Spinal cord (tissue), 10 donors: Measurements from ENCODE around the gene SERP2. TPM values are rescaled to one million over a fixed set of nuclear protein-coding genes. Genes with fewer than 3 reads are reported as not detected.
"Not testable (repeated sequence)": the region's sequence is repeated elsewhere in the genome, so short reads cannot be mapped to it uniquely, and the experiment has no call there.

Source experiments
- DNase-seq, 6 donors: peaks; one replicate each; pipeline versions ENCODE4 v3.0.0 to v3.0.0-alpha.2; 2013 to 2015; ENCODE audit warnings: low spot score in 6 of 6, low read depth in 4 of 6
- H3K27ac ChIP-seq: one replicate; pipeline ENCODE4 v1.5.1; 2013; ENCODE audit warnings: low read depth, low read length, control low read depth
- H3K27me3 ChIP-seq: one replicate; pipeline ENCODE4 v1.6.1; 2013; ENCODE audit warnings: low read length; ENCODE audit not compliant: control insufficient read depth, insufficient read depth
- H3K36me3 ChIP-seq: one replicate; pipeline ENCODE4 v1.6.1; 2013; ENCODE audit warnings: low read length; ENCODE audit not compliant: control insufficient read depth, insufficient read depth
- H3K4me1 ChIP-seq: one replicate; pipeline ENCODE4 v1.6.1; 2013; ENCODE audit warnings: low read length; ENCODE audit not compliant: control insufficient read depth, insufficient read depth
- H3K4me3 ChIP-seq: one replicate; pipeline ENCODE4 v1.5.1; 2013; ENCODE audit warnings: low read depth, low read length, control low read depth
- H3K9me3 ChIP-seq: one replicate; pipeline ENCODE4 v1.6.1; 2013; ENCODE audit warnings: low read length; ENCODE audit not compliant: control insufficient read depth, insufficient read depth
- WGBS: methylation state at CpG from one replicate; pipeline ENCODE4 v1.1.5; 2013; ENCODE audit warnings: missing lambda C conversion rate; ENCODE audit not compliant: insufficient coverage; 5-methylcytosine and 5-hydroxymethylcytosine counted together
- long read RNA-seq, 4 donors: transcript quantifications; one replicate each; lab custom pipeline, GENCODE V29; 2026
- polyA plus RNA-seq, 2 donors: library from polyadenylated mRNA; unstranded; fragments of 120-200 nt; gene quantifications; one replicate each; pipeline ENCODE4 v1.2.1, GENCODE V29; 2013; ENCODE audit not compliant: insufficient read length in 2 of 2
- total RNA-seq, 2 donors: library from RNA; depleted of rRNA in 1 of 2; stranded (reverse); fragments of 120-200 nt in 1 of 2; fragments of >200 nt in 1 of 2; gene quantifications; one replicate each; pipeline versions ENCODE4 v1.2.3 to v1.2.4, GENCODE V29; 2013 to 2014
- donor health status: healthy.

Gene SERP2
- total RNA-seq: 10 to 100 TPM; 24.9 to 27.2 TPM
- 10 to 100 TPM; 49.0 to 49.9 TPM for polyA plus RNA-seq
- long read RNA-seq, donor 1, transcript SERP2-201 (3 exons, 784 nt): major isoform, 39 of 58 reads
- long read RNA-seq, donor 1, partial matches to known transcripts: 11 of 58 reads
- long read RNA-seq, donor 1, other reads (novel, unspliced or antisense): 7 of 58 reads
- long read RNA-seq, donor 2, transcript SERP2-201 (3 exons, 784 nt): major isoform, 13 of 14 reads
- long read RNA-seq, donor 2, partial matches to known transcripts: 0 of 14 reads
- long read RNA-seq, donor 2, other reads (novel, unspliced or antisense): 0 of 14 reads
- long read RNA-seq, donor 3, transcript SERP2-201 (3 exons, 784 nt): major isoform, 17 of 18 reads
- long read RNA-seq, donor 3, partial matches to known transcripts: 0 of 18 reads
- long read RNA-seq, donor 3, other reads (novel, unspliced or antisense): 0 of 18 reads
- long read RNA-seq, donor 4, transcript SERP2-203 (4 exons, 962 nt): major isoform, 6 of 8 reads
- long read RNA-seq, donor 4, partial matches to known transcripts: 0 of 8 reads
- long read RNA-seq, donor 4, other reads (novel, unspliced or antisense): 0 of 8 reads

DNA sequence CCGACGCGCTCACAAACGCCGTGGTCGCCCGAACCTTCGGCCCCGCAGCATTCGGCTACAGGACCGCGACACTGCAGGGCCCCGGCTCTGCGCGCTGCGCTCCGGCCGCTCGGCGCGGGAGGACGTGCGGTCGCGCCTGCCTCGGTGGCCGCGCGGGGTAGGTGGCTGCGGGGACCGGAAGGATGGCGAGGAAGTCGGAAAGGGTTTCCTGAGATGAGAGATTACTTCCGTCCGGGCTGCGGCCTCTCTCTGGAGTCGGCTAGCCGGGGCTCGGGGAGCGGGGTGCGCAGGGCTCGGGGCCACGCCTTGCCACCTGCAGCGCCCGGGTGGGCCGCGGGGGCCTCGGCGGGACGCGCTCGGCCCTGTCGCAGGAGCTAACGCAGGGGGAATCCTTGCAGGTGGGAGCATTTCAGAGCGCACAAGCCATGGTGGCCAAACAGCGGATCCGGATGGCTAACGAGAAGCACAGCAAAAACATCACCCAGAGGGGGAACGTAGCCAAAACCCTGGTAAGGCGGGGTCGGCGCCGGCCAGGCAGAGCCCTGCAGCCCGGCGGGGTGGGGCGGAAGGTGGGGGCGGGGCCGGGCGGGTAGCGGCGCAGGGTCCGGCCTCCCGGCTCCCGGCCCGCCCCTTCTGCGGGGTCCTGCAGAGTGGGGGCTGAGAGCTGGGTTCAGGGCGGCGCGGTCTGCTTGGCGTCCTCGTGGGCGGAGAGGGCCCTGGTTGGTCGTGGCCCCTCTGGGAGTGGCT is at the start of gene SERP2:
Gene SERP2, plus strand, starts transcription at position 224 of the 747 bp plus-strand sequence. Its CDS starts 202 bp downstream, at position 426.
- Histone ChIP-seq H3K4me3 (peak within 1 kb of the TSS; percentile 58), H3K9me3 (no peaks in the 10 kb centered on the region), H3K4me1 (peaks cover 12% of the 10 kb centered on the region), H3K27me3 (no peaks in the 10 kb centered on the region), H3K27ac (peak within 1 kb of the TSS; percentile 40), H3K36me3 (no peaks in the 10 kb centered on the region)
- DNase-seq: peak in 2 of 6 donors; percentile 82 to 85
- under 1% methylated on average over 76 of the region's 83 CpGs for WGBS

- Histone ChIP-seq H3K9me3 (no peaks in the 10 kb centered on the region), H3K27ac (no peak overlapping the region), H3K4me1 (peaks cover 2% of the 10 kb centered on the region), H3K4me3 (no peak overlapping the region), H3K36me3 (no peaks in the 10 kb centered on the region), H3K27me3 (no peaks in the 10 kb centered on the region)
- WGBS: 91% methylated on average over 2 of the region's 2 CpGs
- DNase-seq: no peak
Observed at GRCh38 chr13:44326961-44327360, 46.7 kb upstream of the SERP2 start.

DNA sequence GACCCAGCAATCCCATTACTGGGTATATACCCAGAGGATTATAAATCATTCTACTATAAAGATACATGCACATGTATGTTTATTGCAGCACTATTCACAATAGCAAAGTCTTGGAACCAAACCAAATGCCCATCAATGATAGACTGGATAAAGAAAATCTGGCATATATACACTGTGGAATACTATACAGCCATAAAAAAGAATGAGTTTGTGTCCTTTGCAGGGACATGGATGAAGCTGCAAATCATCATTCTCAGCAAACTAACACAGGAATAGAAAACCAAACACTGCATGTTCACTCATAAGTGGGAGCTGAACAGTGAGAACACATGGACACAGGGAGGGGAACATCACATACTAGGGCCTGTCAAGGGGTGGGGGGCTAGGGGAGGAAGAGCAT is 44.6 kb upstream of the SERP2 start:
- H3K36me3 ChIP-seq, H3K27ac ChIP-seq, DNase-seq, H3K27me3 ChIP-seq, H3K4me3 ChIP-seq, H3K9me3 ChIP-seq: not testable (repeated sequence)
- peaks cover 10% of the 10 kb centered on the region for H3K4me1 ChIP-seq

GRCh38 chr13:44329909-44330545 is 43.6 kb upstream of the SERP2 start:
- Histone ChIP-seq H3K4me3 (no peak overlapping the region), H3K9me3 (no peaks in the 10 kb centered on the region), H3K27me3 (no peaks in the 10 kb centered on the region), H3K36me3 (no peaks in the 10 kb centered on the region), H3K27ac (no peak overlapping the region), H3K4me1 (peaks cover 10% of the 10 kb centered on the region)
- DNase-seq: no peak
- 95% methylated on average over 10 of the region's 10 CpGs for WGBS

- Histone ChIP-seq H3K4me3 (no peak overlapping the region), H3K27me3 (no peaks in the 10 kb centered on the region), H3K36me3 (no peaks in the 10 kb centered on the region), H3K9me3 (no peaks in the 10 kb centered on the region), H3K4me1 (peaks cover 10% of the 10 kb centered on the region), H3K27ac (peak overlapping the region; percentile 59)
- WGBS: no CpG with 5 or more reads among the region's 4 CpGs
- no peak for DNase-seq
Observed at GRCh38 chr13:44331446-44331845, 42.2 kb upstream of the SERP2 start.

GRCh38 chr13:44331912-44332851 is 41.4 kb upstream of the SERP2 start:
- H3K27me3 ChIP-seq: no peaks in the 10 kb centered on the region
- H3K4me3 ChIP-seq: no peak overlapping the region
- peak overlapping the region; percentile 59 for H3K27ac ChIP-seq
- WGBS: 4% methylated on average over 5 of the region's 7 CpGs
- H3K4me1 ChIP-seq: peaks cover 10% of the 10 kb centered on the region
- peak in 5 of 6 donors; percentile 69 to 95 (median 77) for DNase-seq
- no peaks in the 10 kb centered on the region for H3K9me3 ChIP-seq
- no peaks in the 10 kb centered on the region for H3K36me3 ChIP-seq

DNA sequence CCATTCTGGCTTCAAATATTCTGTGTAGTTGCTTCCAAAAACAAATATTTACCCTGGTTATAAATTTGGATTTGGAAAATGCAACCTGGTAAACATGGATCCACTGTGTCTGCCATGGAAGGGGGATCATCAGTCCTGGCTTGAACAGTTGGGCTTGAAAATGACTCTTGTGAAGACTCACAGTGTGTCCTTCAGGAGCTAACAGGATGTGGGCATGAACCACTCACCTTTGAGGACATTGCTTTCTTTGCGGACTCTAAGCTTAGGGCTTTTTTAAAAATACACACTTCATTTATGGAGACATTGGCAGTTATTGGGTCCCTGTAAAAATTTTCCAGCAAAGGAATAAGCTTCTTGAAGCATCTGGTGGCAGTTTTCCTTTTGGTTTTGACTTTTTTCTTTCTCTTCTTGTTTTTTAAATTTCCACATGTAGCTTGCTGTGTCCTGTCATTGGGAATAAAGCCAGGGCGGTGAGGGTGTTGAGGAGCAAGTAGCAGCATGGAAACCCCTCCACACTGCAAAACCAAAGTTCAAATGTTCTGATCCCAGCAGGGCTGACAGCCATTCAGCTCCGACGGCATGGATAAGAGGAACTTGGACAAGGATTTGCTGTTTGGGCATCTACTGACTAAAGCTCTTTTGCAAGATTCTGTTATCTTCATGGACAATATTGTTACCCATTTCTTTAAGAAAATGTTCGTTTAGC is 39.5 kb upstream of the SERP2 start:
- no peaks in the 10 kb centered on the region for H3K36me3 ChIP-seq
- DNase-seq: peak in 1 of 6 donors; percentile 36
- no peak overlapping the region for H3K4me3 ChIP-seq
- H3K27me3 ChIP-seq: no peaks in the 10 kb centered on the region
- no CpG with 5 or more reads among the region's 5 CpGs for WGBS
- H3K4me1 ChIP-seq: peaks cover 10% of the 10 kb centered on the region
- no peaks in the 10 kb centered on the region for H3K9me3 ChIP-seq
- no peak overlapping the region for H3K27ac ChIP-seq

DNA sequence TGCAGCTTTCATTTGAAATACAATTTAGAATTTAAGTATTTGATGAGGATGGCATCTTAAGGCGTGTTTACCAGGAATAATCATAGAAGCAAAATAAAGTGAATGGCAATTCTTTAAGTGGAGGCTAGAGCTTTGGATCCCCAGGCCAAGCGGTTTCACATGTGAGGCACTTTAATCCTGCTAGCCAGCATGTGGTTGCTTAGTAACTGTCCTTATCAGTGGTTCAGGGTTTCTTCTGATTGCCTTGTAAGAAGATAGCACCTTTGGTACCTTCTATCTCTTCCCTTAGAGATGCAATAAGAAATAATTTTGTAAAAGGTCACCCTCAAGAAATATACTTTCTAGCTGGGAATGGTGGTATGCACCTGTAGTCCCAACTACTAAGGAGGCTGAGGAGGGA is 38.9 kb upstream of the SERP2 start:
- H3K27ac ChIP-seq: no peak overlapping the region
- WGBS: no CpG with 5 or more reads among the region's 2 CpGs
- no peak overlapping the region for H3K4me3 ChIP-seq
- peak in 1 of 6 donors; percentile 43 for DNase-seq
- no peaks in the 10 kb centered on the region for H3K27me3 ChIP-seq
- no peaks in the 10 kb centered on the region for H3K36me3 ChIP-seq
- peaks cover 10% of the 10 kb centered on the region for H3K4me1 ChIP-seq
- no peaks in the 10 kb centered on the region for H3K9me3 ChIP-seq
